Activated T-cell treated with anti-CD3 and anti-CD28 coated beads, Interleukin-2, amount 50 U/mL, for 48 hours (primary cell): ENCODE results near the gene TAX1BP3.
A peak's percentile ranks its signal among the peaks of the same experiment; 100 is the strongest.

Experiments
- DNase-seq, 2 experiments: peaks; one replicate each; pipeline ENCODE4 v3.0.0-alpha.2; 2020

Gene TAX1BP3

DNA sequence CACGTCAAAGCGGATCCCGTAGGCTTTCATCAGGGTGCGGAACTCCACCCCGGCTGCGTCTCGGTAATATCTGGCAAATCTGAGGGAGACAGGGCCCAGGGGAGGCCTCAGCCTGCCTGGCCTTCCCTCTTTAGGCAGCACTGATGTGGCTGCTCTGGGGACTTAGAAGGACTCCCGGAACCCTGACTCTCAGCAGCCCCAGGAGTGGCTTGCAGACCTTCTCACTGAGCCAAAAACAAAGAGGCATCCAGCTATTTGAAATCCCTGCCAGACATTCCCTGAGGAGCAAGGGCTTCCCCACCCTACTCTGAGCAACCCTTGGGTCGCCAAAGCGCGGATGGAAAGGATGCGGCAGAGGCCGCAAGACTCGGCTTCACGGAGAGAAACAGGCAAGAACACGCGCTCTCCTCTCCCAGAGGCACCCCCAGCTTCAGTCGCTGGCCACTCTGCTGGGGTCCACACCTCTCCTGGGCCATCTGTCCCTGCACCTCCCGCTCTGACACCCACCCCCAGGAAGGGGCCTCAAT lies 19.7 kb upstream of the TAX1BP3 start:
- no peak for DNase-seq

DNA sequence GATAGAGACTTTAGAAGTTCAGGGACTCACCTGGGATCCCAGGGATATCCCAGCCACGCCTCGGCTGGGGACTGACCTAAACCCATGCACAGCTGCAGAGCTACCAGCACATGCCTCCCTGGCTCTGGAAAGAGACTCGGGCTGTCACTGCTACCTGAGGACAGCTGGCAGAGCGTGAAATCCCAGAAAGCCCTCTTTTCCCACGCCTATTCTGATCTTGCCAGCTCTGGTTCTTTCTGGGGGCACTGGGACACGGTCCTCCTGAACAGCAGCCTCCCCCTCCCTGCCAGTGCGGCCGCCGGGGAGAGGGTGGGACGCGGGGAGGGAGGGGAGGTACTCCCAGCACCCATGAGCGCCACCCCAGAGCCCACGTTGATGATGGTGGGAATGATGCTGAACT lies 16.8 kb upstream of the TAX1BP3 start:
- DNase-seq, result no peak

DNA sequence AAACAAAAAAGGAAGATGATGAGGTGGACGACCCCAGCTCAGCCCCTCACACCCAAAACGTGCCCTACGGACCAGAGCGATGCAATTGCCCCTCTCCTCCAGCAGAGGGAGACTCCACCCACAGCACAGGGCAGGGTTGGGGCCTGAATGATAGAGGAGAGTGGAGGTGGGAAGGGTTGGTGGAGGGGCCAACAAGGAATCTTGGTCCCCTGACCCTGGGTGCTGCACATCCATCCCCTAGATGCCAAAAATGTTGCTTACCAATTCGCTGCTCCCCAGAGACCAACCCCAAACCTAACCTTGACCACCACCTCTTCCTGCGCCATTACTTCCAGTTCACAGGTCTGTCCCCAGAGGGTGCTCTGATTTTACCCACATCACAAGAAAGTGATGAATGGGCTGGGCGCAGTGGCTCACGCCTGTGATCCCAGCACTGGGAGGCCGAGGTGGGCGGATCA lies 14.7 kb upstream of the TAX1BP3 start:
- DNase-seq, result peak; percentile 78 to 79

- no peak for DNase-seq
Measured at GRCh38 chr17:3682033-3682432, 13.7 kb upstream of the TAX1BP3 start.

GRCh38 chr17:3681565-3681964 lies 13.2 kb upstream of the TAX1BP3 start:
- no peak for DNase-seq

DNA sequence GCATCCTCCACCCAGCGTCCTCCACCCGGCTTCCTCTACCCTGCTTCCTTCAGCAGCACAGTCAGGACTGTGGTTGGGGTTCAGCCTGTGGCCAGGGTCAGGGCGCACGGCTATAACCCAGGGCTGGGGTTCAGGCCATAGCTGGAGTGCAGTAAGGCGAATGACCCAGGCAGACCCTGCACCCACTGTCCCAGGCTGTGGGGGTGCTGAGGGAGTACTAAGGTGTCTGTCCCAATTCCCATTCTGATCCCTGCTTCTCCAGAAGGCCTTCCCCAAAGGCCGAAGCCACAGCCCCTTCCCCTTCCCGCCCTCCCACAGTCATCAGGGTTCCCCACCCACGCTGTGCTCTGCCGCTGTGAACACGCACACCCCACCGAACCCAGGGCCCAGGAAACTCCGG lies 12.7 kb upstream of the TAX1BP3 start:
- DNase-seq, result no peak

- no peak for DNase-seq
Measured at GRCh38 chr17:3679531-3680126, 11.3 kb upstream of the TAX1BP3 start.

- DNase-seq, result no peak
Measured at GRCh38 chr17:3678821-3679530, 10.6 kb upstream of the TAX1BP3 start.

DNA sequence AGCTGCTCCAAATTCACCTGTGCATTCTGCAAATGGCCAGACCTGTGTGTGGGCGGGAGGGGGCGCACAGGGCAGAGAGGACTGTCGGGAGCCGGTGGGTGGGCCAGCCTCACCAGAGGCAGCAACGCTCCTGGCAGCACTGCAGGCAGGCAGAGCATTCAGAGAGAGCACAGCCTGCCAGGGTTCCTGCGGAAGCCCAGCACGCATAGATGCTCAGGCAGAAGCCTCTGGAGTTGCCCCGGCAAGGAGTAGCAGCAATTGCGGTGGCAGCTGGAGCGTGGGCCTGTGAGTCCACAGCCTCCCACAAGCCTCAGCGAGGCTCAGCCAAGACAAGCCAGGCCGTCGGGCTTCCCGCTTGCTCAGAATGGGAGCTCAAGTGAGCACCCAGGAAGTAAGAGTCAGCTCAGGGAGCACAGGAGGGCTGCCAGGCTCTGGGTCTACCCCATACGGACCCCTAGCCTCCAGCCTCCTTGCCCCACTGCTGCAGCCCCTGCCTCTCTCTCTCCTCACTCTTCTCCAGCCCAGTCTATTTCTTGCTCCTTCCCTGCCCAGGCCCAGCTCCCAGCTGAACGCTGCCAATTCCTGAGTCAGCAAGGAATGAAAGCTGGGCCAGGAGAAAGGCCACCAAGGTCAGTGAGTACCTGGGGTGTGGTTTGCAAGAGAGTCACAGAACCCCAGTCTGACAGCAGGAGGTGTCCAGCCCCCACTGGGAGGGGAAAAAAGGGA lies 9.9 kb upstream of the TAX1BP3 start:
- DNase-seq, result no peak

DNA sequence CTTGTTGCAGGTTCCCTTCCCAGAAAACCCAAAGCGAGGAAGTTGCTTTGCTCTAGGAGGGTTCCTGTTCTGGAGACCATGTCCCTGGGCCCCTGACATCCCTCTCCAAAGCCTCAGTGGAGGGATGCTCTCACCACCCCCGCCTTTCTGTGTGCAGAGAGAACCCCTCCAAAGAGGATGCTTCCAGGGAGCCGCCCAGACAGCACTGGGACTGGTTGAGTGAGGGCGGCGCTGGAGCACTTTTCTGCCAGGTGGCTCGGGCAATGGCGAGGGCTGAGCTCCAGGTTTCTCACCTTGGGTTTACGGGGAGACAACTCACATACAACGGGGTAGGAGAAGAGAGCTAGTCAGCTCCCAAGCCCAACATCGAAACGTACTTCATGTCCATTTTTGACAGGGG lies 7.5 kb upstream of the TAX1BP3 start:
- DNase-seq, result no peak

DNA sequence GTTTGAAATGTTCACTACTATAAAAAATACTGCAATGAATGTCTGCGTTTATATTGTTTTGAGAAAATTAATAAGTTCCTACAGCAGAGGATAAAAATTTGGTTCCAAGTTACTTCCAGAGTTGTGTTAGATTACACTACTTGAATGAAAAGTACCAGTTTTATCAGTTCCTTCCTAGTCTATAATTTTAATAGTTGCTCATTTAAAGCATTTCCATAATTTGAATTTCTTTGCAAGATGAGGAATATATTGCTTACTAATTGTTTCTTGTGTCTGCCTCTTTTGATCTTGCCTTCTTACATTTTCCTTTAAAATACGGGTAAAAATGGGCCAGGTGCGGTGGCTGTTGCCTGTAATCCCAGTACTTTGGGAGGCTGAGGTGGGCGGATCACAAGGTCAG lies 4.2 kb upstream of the TAX1BP3 start:
- no peak for DNase-seq

- no peak for DNase-seq
Measured at GRCh38 chr17:3669548-3669947, 1.2 kb upstream of the TAX1BP3 start.

DNA sequence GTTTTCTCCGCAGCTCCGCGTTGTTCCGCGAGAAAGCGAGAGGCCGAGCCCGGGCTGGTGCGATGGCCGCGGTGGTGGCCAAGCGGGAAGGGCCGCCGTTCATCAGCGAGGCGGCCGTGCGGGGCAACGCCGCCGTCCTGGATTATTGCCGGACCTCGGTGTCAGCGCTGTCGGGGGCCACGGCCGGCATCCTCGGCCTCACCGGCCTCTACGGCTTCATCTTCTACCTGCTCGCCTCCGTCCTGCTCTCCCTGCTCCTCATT lies 638 bp upstream of the TAX1BP3 start:
- peak in 1 of 2 experiments; percentile 28 for DNase-seq

DNA sequence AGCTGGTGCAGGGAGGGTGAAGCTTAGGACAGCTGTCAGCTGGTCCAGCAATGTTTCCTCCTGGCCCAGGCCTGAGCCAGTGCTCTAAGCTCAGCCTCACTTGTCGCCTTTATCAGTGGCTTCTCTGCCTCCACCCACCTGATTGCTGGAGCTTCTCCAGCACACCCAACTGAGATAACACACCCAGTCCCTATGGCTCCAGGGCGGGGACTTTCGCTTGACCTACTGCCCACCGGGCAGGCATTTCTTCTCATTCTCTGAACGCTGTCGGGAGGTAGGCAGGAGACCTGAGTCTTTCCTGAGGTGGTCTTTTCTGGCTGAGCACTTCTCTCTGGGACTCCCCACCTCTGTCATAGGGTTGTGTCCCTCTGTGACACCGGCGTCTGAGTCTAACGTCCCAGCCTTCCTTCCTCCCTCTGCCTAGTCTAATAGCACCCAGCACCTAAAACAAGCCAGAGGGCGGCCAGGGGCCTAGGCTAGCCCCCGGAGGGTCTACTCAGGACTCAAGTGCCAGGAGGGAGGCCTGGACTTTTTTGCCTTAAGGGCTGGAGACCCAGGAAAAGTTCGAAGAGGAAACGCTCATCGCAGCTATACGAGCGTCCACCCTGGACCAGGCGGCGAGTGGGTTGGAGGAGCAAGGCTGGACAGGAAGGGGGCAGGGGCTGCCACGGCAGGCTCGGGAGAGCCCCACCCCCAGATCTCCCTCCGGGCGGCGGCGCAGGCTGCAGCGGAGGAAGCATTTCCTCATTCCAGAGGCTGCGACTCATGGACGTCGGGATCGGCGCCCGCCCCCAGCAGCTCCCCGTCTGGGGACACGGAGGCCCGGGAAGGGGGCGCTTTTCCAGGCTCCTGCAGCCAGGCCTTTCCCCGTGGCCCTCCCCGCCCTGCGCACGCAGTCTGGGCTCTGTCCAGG lies 756 bp downstream of the TAX1BP3 start:
- peak; percentile 27 to 35 for DNase-seq

- no peak for DNase-seq
Measured at GRCh38 chr17:3666516-3666915, 1.9 kb downstream of the TAX1BP3 start.

DNA sequence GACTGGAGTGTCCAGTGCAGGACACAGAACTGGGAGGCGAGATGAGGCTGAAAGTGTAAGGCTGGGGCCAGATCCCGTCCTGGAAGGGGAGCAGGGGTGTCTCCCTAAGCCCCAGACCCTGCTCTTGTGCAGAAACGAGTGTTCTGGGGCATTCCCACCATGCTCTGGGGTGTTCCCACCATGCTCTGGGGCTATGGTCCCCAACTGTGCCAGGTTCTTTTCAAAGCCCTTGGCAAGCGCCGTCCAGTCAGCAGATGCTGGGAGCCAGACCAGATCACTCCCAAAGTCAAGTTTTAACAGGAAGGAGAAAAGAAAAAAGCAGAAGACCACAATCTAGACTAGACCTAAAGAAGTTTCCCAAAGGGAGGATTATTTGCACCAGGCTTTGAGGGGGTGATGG lies 2.5 kb downstream of the TAX1BP3 start:
- no peak for DNase-seq

GRCh38 chr17:3663102-3664011 lies 5.0 kb downstream of the TAX1BP3 start:
- DNase-seq, result no peak

GRCh38 chr17:3660311-3660891 lies 8.0 kb downstream of the TAX1BP3 start:
- DNase-seq, result no peak

- no peak for DNase-seq
Measured at GRCh38 chr17:3659541-3660111, 8.8 kb downstream of the TAX1BP3 start.

DNA sequence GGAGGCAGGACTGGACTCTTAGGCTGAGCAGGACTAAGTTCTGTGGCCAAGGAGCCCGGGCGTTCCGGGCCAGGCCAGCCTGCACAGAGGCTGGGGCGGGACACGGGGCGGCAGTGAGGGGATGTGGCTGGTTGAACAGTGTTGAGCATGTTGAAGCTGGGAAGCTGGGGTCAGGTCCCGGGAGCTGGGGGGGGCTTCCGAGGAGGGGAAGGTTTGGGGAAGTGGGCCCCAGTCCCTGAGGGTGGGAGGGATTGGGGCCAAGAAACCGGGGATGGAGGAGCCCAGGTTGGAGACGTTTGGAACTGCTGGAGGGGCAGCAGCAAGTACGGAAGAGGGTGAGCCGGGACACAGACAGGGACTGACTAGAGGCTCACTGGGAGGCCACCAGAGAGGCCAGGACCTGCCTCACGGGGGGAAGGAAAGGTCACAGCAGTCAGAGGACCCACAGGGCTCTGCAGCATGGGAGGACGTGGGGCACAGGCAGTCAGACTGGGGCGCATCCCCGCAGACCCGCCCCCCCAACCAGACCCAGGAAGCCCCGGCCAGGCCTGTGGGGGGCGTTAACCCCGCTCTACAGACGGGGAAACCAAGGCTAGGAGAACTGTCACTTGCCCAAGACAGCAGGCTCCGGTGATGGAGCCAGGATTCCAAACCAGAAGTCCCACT lies 9.5 kb downstream of the TAX1BP3 start:
- DNase-seq, result no peak
